ENCODE measurements around the gene TTC7B. TPM values are rescaled to one million over a fixed set of nuclear protein-coding genes. Genes with fewer than 3 reads are reported as not detected.
"Not testable (repeated sequence)": the region's sequence is repeated elsewhere in the genome, so short reads cannot be mapped to it uniquely, and the experiment has no call there.

TTC7B gene
- polyA plus RNA-seq (ENCODE audit: insufficient read length): 43.7 TPM

DNA sequence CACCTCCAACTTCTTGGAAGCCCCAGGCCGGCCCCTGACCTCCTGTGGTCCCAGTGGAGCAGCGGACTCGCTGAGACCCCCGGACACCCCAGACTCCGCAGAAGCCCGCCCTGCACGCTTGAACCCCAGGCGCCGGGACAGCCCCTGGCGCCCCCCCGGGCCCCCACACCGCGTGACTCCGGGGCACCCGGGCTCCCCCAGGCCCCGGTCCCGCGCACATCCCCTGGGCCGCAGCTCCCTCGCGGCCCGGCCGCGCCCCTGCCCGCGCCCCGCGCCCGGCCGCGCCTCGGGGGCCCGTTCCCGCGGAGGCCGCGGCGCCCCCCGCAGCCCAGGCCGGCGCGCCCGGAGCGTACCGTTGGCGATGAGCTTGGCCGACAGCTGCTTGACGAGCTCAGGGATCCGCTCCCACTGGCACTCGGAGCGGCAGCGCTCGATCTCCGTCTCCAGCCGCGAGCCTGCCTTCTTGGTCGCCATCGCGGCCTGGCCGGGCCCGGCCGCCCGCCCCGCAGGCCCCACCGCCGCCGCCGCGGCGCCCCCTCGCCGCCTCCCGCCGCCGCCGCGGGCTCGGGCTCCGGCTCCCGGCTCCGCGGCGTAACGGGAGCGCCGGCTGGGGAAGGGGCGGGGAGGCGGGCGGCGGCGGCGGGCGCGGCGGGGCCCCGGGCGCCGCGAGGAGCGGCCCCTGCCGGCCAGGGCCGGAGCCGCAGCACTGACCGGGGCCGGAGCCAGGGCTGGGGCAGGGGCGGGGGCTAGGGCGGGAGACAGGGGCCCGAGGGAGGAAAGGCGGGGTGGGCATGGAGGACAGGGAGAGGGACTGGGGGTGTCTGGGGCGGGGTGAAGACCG lies at the start of gene TTC7B:
Gene TTC7B, minus strand, starts transcription at position 609 of the 841 bp plus-strand sequence. Its CDS starts 135 bp downstream, at position 474.
- DNase-seq: peak; percentile 62

- DNase-seq: no peak
Observed at GRCh38 chr14:90864741-90865140, 48.5 kb upstream of the TTC7B start.

DNA sequence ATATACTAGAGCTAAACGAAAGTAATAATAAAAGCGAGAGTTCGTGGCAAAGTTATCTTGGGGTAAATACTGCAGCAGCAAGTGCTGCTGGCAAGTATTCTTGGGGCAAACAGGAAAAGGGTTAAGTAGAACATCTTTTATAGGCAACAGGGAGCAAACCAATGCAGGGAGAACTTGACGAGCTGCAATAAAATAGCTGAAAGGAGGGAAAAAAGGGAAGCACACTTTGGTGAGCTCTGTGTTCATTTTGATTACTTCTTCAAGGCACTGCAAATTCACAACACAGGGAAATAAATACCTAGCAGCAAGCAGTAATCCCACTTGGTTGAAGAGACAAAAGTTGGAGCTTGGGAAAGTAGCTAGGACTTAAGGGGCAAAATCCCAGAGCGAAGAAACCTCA lies 42.3 kb upstream of the TTC7B start:
- no peak for DNase-seq

GRCh38 chr14:90857866-90858265 lies 41.6 kb upstream of the TTC7B start:
- DNase-seq: no peak

DNA sequence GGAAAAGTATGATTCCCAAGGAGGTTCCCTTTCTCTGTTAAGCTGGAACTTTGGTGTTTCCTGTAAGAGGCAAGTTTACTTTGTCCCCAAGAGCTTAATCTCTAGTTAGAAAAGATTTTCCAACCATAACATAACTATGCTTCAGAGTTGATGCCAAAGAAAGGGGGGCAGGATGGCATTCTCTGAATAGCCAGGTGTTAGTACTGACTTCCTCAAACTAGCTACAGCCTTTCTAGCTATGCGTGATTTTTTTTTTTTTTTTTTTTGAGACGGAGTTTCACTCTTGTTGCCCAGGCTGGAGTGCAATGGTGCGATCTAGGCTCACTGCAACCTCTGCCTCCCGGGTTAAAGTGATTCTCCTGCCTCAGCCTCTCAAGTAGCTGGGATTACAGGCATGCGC lies 39.9 kb upstream of the TTC7B start:
- DNase-seq: not testable (repeated sequence)

- no peak for DNase-seq
Observed at GRCh38 chr14:90853116-90853515, 36.9 kb upstream of the TTC7B start.

- DNase-seq: no peak
Observed at GRCh38 chr14:90851327-90852036, 35.3 kb upstream of the TTC7B start.

DNA sequence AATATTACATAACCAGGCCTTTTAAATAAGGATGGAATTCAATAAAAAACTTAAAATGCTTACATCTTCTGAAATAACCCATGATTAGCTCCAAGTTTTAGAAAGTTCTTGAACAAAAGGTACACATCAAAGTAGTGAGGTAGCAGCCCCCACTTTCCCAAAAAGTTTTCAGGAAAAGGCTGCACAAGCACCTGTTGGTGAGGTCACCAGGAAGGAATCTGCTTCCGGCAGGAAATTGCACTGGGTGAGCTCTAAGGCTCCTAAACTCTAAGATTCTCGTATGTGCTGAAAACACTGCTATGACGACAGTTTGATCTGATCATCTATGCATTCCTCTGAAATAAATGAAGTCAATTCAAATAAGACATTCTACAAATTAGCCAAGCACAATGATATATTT lies 34.3 kb upstream of the TTC7B start:
- DNase-seq: no peak

DNA sequence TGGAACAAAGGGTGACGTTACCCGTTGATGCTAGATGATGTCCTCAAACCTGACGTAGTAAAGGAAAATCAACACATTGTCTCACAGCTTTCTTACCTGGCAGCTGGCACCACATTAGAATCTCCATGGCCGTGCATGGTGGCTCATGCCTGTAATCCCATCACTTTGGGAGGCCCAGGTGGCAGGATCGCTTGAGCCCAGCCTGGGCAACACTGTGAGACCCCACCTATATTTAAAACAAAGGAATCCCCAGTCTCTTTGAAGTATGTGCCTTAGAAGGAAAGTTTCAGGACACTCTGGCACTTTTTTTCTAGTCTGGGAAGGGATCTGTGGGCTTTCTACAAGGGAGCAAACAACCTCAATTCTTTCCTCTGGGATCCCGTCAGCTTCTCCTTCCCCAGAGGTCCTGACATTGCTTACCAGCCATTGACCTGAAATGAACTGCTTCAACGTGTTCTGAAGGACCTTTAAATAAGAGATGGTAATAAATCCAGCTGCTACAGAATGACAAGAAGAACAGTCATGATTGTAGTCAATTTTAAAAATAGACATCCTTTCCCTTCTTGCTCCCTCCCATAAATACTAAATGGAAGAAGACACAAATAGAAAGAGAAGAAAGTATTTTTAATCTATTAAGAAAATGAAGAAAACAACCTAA lies 33.7 kb upstream of the TTC7B start:
- no peak for DNase-seq

GRCh38 chr14:90848944-90849731 lies 32.9 kb upstream of the TTC7B start:
- no peak for DNase-seq

GRCh38 chr14:90846511-90846910 lies 30.3 kb upstream of the TTC7B start:
- DNase-seq: no peak

GRCh38 chr14:90844321-90844720 lies 28.1 kb upstream of the TTC7B start:
- no peak for DNase-seq

GRCh38 chr14:90842726-90843125 lies 26.5 kb upstream of the TTC7B start:
- DNase-seq: no peak

GRCh38 chr14:90840667-90841066 lies 24.4 kb upstream of the TTC7B start:
- DNase-seq: not testable (repeated sequence)

DNA sequence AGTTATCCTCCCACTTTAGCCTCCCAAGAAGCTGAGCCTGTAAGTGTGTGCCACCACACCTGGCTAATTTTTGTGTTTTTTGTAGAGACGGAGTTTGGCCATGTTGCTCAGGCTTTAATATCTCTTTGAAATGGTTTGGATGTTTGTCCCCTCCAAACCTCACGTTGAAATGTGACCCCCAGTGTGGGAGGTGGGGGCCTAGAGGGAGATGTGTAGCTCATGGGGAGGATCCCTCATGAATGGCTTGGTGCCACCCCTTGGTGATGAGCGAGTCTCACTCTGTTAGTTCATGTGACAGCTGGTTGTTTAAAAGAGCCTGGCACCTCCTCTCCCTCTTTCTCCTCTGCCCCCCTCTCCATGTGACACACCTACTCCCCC lies 23.6 kb upstream of the TTC7B start:
- no peak for DNase-seq

GRCh38 chr14:90839024-90839888 lies 23.0 kb upstream of the TTC7B start:
- peak; percentile 92 for DNase-seq

DNA sequence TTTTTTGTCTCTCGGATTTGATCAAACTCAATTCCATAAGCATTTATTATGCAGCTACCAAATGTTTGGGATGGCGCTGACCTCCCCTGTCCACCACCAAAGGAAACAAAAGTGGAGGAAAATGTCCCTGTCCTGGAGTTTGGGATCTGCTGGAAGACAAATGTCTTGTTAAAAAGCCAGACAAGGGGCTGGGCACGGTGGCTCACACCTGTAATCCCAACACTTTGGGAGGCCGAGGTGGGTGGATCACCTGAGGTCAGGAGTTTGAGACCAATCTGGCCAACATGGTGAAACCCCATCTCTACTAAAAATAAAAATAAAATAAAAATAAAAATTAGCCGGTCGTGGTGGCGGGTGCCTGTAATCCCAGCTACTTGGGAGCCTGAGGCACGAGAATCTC lies 22.3 kb upstream of the TTC7B start:
- DNase-seq: not testable (repeated sequence)

DNA sequence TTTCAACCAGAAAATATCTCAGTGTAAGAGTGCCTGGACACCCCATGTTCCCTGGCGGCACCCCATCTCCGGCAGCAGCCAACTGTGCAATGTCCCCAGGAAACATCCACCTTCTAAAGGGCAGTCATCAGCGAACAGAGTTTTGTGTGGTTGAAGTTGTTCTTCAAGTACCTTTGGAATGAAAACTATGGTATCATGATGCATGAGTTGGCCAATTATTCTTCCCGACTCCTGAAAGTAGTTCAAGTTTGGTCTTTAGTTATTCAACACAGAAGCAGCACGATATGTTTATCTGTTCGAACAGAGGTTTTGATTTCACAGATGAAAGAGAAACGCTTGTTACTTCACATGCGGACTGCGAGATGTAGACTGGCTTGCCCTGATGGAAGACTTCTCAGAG lies 21.1 kb upstream of the TTC7B start:
- DNase-seq: no peak

- no peak for DNase-seq
Observed at GRCh38 chr14:90836692-90837063, 20.4 kb upstream of the TTC7B start.

GRCh38 chr14:90831821-90832220 lies 15.6 kb upstream of the TTC7B start:
- DNase-seq: no peak

GRCh38 chr14:90830931-90831701 lies 14.9 kb upstream of the TTC7B start:
- no peak for DNase-seq
